ENCODE data around the gene TRAF7.
A peak's percentile ranks its signal among the peaks of the same experiment; 100 is the strongest.
"Not testable (repeated sequence)": the region's sequence is repeated elsewhere in the genome, so short reads cannot be mapped to it uniquely, and the experiment has no call there.

TRAF7 gene

DNA sequence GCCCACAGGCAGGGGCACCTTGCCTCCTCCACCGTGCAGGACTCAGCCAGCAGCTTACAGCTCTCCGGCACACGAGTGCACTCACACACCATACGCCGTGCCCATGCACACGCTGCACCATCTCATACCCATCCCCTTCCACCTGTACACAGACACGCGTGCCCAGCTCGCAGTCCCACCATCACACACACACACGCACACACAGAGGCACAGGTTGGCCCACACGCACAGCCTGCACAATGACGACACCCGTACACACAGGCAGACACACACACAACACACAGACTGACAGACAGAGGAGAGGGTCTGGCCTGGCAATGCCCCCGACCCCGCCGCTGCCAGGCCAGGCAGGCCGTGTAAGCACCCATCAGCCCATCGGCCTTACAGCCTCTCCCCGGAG is 28.8 kb downstream of the TRAF7 start:
- no peak for DNase-seq

DNA sequence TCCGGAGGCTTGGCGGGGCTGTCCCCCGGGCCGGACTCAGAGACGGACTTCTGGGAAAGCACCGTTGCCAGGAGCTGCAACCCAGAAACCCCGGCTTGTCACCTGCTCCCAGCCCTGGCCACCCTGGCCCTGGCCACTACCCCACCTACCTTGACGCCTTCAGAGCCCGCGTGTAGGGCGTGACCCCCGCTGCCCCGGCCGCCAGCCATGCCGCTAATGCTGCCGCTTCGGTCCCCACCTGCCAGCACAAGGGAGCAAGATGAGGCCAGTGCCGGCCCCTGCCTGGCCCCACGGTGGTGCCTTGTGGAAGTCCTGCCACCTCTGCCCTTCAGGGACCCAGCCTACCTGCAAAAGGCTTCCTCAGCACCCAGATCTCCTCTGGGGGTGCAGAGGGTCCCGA is 29.4 kb downstream of the TRAF7 start:
- no peak for DNase-seq

DNA sequence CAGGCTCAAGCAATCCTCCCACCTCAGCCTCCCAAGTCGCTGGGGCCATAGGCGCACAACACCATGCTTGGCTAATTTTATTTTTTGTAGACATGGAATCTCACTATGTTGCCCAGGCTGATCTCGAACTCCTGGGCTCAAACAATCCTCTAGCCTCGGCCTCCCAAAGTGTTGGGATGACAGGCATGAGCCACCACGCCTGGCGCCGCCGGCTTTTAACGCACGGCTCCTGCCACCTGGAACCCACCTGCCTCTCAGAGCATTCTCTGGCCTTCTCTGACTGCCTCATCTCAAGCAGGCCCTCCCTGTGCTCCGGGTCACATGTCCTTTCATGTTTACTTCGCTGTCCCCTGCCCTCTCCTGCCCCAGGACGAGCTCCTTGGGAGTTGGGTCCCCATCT is 30.5 kb downstream of the TRAF7 start:
- DNase-seq, result no peak

DNA sequence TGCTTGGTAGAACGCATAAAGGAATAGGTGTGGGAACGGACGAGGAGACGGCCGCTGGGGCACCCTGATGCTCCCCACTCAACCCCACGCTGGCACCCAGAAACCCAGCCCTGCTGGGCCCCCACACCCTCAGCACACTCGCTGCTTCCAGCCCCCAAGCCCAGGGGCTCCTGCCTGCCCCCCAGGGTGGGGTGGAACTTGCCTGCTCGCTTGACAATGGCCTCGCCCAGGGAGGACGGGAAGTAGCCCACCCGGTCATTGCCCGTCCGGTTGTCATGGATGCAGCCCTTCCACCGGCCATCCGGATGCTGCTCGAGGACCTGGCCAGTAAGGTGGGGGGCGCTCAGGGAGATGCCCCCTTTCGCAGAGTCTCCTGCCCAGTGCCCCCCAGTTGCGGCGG is 30.9 kb downstream of the TRAF7 start:
- no peak for DNase-seq

DNA sequence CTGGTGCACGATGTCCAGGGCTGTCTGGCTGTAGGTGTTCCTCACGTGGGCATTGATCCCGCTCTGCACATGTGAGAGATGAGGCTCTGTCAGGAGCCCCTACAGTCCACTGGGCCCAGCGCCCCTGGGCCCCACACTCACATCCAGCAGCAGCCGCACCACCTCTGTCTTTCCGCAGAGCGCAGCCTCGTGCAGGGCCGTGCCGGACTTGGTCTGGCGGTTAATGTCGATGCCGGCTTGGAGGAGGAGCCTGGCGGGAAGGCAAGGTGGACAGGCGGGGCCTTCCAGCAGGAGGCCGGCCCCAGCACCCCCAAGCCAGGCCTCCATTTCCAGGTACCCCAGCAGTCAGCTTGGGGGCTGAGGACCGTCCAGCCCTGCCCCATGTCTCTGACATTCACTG is 31.6 kb downstream of the TRAF7 start:
- no peak for DNase-seq

DNA sequence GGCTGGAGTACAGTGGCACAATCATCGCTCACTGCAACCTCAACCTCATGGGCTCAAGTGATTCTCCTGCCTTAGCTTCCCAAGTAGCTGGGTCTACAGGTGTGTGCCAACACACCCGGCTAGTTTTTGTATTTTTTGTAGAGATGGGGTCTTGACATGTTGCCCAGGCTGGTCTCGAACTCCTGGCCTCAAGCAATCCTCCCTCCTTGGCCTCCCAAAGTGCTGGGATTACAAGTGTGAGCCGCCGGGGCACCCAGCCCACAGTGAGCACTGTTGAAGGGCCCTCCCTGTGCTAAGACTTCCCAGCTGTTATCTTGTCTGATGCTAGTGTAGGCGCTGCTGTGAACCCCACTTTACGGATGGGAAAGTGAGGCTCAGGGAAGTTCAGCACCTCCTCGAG is 32.8 kb downstream of the TRAF7 start:
- no peak for DNase-seq

DNA sequence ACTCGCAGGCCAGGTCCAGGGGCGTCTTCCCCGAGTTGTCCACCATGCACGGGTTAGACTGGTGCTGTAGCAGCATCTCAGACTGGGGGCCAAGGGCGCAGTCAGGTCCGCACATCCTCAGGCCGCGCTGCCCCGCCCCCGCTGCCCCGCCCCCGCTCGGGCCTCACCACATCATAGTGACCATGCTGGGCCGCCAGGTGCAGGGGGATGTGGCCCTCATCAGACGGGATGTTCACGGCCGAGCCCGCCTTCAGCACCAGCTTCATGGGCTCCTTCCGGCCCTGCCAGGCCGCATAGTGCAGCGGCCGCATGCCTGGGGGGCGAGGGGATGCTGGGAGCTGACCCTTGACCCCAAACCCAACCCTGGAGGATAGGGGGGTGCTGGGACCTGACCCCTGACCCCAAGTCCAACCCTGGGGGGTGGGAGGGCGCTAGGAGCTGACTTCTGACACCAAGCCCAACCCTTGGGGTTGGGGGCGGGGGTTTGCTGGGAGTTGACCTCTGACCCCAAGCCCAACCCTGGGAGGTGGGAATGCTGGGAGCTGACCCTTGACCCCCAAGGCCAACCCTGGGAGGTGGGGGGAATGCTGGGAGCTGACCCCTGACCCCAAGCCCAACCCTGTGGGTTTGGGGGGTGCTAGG is 33.8 kb downstream of the TRAF7 start:
- no peak for DNase-seq

DNA sequence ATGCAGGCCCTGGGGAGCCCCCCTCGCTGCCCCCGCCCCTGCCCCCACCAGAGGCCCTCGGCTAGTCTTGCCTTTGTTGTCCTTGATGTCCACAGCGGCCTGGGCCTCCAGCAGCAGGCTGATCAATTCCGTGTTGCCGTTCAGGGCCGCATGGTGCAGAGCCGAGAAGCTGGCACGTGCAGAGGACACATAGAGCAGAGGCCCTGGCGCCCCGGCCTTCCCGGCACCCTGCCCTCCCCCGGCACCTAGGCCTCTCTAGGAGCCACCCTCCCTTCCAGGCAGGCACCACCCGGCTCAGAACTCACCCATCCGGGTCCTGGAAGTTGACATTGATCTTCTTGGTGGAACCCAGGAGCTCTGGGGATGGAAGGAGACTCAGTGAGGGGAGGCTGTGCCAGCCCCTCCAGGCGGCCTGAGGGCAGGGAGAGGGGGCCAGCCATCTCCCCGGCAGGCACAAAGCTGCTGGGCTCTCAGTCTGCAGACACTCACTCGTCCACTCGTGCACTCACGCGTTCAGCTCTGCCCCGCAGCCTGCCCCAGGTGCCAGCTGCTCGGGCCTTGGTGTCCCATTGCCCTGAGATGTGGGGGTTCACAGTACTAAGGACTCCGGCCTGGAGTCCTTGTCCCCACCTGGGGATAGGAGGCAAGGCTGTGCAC is 34.5 kb downstream of the TRAF7 start:
- DNase-seq, result no peak

DNA sequence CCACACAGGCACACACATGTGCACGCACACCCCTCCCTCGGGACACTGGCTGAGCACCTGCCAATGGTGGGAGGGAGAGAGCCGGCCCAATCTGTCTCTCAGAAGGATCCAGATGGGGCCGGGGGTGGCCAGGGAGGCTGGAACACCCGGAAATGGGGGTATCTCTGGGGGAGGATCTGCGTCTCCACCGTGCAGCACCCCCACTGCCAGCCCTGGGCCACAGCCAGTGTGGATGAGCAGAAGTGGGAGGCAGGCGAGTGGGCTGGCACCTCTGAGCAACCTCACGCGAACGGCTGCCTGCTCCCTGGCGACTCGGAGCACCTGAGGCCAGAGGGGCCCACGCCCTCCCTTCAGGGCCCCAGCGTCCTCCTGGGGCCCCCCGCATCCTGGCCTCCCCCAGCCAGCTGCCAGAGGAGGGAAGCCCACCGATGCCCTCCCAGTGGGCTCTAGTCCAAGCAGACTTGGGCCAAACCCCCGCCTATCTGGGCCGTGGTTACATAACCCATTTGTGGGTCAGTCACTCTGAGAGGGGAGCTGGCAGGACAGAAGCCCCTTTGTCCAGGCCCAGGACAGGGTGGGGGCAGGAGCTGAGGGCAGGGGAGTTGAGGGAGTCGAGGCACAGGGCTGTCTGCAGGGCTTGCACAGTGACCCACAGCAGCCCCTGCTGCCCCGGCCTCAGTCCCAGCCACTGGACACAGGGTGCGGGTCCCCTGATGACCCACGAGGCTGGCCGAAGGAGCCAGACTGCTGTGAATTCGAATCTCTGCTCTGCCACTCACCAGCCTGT is 35.3 kb downstream of the TRAF7 start:
- DNase-seq, result no peak

DNA sequence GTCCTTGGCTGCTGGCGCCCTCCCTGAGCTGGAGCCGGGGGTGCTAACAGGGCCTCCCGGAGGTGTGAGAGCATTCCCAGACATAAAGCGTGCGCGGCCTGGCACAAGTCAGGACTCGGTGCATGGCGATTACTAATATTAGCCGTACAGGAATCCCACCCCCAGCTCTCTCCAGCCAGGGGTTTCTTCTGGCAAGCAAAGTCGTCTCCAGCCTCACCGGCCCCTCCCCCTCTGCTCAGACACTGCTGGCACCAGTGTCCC is 35.8 kb downstream of the TRAF7 start:
- no peak for DNase-seq

DNA sequence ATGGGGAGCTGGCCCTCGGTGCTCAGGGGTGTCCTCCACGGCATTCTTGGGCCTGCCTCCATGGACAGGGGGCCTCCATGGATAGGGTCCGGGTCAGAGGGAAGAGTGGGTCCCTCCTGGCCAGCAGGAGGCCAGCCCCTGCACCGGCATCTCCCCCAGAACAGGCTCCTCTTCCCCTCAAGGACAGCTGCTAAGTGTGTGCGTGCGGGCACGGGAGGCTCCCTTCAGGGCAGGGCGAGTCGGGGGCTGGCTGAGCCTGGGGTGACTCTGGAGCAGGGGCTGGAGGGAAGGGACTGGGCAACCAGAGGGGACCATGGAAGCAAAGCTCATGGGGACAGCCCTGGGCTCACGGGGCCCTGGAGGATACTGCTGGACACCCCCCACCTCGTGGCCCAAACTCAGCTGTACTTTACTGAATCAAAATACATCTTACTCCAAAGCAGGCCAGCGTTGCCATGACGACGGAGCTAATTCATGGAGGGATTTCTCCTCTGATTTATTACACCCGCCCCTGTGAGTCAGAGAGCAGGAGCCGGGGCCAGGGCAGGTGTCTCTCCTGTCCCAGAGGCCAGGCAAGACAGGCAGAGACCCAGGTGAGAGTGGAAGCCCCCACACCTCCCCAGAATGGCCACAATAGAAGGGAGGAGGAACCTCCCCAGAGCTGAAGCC is 38.7 kb downstream of the TRAF7 start:
- DNase-seq, result no peak

DNA sequence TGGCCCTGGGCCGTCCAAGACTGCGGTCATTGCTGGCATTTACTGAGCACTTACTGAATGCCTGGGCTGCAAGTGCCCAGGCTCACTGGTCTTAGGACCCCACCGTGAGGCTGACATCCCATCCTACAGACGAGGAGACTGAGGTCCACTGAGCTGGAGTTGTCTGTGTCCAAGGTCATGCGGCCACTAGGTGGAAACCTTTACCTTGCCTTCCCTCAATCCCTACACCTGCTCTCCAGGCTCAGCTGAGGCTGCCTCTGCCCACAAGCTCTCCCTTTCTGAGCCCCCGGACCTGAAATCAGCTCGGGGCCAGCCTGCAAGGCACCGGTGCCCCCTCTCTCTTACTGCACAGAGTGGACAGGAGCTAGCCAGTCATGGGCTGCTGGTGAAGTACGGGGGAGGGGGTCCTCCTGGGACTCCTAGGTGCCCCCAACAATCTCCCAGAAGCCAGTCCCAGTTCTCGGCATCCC is 39.3 kb downstream of the TRAF7 start:
- peak; percentile 5 for DNase-seq

DNA sequence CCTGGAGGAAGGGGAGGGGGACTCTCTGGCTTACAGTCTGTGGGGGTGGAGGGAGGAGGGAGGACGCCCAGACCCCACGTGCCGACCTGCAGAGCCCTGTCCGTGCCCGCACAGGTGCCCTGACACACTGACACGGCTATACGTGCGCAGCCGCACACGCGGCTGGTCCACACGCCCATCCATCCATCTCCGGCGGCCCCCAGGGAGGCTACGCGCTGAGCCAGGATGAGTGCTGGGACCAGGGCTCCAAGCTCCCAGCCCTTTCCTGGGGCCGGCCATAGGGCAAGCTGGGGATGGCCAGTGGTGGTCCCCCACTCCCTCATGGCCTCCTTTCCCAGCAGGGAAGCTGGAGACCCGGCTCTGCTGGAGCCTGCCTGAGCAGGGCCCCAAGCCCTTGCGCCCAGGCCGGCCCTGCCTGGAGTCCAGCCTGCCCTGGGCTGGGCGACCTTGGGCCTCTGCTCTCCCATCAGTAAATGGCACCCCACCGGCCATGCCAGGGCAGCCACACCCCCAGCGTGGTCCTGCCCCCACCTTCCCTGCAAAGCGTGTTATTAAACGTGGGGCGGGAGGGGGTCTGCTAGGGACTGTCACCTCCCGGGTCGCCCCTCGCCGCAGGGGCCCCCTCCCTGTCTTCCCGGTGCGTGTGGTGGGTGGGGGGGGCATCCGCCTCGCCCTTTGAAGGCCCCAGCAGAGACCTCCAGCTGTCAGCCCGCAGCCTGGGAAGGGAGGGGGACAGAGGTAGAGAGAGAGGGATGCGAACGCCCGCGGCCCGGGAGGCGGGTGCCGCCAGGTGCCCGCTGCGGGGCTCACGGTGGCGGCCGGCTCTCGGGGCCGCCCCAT is 40.0 kb downstream of the TRAF7 start:
- no peak for DNase-seq

DNA sequence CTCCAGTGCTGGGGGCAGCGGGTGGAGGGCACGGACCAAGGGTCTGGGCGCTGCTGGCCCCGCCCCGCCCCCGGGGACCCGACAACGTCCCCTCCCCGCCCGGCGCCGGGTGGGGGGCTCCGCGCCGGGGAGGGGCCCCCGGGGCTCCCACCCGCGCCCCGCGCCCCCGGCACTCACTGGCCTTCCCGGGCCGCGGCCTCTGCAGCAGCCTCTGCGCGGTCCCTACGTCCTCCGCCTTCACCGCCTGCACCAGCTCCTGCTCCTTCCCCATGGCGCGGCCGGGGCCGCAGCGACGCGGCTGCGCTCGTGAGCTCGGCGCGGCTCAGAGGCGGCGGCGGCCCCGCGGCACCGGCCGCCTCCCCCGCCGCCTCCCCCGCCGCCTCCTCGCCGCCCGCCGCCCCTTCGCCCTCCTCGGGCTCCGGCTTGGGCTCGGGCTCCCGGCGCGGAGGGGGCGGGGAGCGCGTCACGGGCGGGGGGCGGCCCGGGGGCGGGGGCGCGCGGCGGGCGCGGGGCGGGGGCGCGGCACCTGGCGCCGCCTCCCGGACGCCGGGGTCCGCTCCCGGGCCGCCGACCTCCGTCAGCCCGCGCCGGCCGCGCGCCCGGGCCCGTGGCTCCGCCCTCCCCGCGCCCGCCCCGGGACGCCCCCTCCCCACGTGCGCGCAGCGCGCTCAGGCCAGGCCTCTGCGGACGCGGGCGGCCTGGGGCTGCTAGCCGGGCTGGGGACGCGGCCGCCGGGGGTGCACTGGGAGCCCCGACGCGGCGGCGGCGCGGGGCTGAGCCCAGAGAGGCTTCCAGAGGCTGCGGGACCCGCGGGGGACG is 40.8 kb downstream of the TRAF7 start, which contains the start of gene CASKIN1:
CASKIN1 (minus strand) TSS at position 444 of the 819 bp plus-strand sequence; CDS start at position 271, 173 bp downstream.
- DNase-seq, result no peak

DNA sequence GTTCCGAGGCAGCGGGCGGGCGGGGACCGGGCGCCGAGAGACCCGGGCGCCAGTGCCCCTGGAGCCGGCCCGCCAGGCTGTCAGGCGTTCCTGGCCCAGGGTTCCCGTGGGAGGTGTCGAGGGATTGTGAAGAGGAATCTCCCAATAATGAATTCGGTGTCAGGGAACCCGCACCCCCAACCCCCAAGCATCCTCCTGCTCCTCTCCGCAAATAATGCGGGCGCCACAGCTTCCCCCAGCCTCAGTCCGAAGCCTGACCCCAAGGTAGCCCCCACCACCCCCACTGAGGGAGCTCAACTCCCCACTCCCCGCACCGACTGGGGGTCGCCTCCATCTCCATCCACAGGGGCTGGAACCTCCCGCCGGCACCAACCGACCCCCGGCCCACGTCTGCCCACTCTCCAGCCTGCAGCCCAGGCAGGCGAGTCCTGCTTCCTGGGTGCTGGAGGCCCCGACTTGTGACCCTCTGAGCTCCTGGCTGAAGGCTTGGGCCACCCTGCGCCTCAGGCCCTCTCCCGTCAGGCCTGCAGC is 41.5 kb downstream of the TRAF7 start:
- DNase-seq, result no peak

DNA sequence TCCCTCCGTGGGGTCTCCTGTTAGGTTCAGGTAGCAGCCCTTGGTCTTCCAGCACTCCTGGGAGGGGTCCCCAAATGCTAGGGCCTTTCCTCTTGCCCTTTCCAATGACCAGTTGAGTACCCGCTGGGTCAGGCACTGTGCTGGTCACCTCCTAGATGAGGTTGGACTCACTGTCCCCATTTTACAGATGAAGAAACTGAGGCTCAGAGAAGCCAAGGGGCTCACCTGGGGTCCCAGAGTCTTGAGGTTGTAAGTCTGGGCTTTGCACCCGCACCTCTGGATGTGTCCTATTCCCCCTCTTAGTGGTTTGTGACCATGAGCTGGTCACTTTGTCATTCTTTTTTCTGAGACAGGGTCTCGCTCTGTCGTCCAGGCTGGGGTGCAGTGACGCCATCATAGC is 42.2 kb downstream of the TRAF7 start:
- DNase-seq, result no peak

DNA sequence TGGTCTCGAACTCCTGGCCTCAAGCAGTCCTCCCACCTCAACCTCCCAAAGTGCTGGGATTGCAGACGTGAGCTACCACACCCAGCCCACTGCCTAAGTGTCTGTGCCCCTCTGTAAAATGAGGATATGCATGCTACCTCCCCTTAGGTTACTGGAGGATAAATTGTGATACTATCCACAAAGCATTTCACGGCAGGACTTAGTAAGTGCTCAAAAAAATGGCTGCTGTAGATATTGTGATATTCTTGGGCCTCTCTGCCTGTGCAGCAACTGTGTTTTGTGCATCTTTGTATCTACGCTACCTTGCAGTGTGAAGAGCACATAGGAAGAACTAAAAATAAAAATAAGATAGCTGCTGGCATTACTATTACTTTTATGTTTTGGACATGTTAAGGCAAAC is 42.7 kb downstream of the TRAF7 start:
- DNase-seq, result no peak

DNA sequence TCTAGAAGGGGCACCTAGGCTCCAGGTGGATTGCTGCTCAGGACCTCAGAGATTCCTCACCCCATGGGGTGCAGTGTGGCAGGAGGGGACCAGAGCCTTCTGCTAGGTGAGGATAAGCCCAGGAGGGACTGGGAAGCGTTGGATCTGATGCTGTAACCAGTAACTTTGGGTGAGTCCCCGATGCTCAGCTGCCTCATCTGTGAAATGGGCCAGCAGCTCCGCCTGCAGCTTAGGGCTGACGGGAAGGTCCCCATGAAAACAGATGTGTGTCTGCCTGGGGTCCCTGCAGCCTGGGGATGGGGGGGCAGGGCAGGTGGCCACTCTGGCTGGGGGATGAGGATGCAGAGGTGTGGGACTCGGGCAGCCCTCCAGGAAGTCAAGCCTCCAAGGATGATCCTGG is 43.5 kb downstream of the TRAF7 start:
- no peak for DNase-seq

DNA sequence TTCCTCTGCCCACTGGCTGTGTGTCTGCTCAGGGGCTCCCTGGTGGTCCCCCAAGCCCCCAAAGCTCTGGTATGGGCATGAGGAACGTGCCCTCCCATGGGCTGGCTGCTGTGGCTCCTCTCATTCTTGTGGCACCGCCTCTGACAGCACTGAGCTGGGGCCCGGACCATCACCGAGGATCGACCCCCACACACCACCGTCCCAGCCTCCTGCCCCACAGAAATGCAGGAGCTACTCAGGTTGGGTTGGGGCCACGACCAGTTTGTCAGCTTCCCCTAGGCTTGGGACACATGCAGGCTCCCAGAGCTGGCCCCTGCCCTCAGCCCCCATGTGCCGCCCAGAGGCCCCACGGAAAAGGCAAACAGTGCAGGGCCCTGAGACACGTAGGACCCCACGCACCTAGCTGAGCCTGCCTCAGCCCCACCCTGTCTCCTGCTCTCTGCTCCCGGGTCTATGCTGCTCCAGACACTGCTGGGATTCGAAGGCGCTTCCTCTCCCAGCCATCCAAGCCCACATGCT is 44.1 kb downstream of the TRAF7 start:
- no peak for DNase-seq

DNA sequence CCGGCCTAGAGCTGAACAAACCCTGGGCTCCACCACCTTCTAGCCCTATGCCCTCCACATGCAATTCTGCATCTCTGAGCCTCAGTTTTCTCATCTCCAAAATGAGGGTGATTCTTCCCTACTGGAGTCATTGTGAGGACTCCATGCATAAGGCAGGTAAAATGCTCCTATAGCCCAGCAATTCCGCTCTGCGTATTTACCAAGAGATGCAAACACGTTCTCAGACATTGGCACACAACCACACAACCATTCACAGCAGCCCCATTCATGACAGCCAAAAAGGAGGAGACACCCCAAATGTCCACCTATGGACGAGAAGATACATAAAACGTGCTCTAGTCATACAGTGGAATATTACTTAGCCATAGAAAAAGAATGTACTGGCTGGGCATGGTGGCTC is 44.7 kb downstream of the TRAF7 start:
- DNase-seq, result no peak

DNA sequence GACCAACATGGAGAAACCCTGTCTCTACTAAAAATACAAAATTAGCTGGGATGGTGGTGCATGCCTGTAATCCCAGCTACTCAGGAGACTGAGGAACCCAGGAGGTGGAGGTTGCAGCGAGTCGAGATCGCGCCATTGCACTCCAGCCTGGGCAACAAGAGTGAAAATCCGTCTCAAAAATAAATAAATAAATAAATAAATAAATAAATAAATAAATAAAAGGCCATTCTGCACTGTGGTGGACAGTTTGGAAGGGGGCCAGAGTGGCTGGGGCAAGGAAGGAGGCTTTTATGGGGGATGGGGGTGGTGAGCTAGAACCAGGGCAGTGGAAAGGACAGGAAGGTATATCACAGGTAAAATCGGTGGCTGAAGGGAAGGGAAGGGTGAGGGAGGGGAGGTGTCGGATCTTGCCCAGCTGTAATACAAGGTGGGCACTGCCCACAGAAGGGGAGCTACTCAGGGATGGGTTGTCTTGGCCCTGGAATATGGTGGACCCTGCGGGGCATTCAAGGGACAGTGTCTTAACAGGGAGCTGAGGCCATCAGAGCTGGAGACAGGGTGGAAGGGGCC is 47.6 kb downstream of the TRAF7 start:
- not testable (repeated sequence) for DNase-seq
